K562 (cell line): ENCODE results near the gene IQCC. TPM values are rescaled to one million over a fixed set of nuclear protein-coding genes. Genes with fewer than 3 reads are reported as not detected.

Experiments used
- ATF6 ChIP-seq: sonication (generic); formaldehyde crosslinking; IDR thresholded peaks from 2 replicates; pipeline ENCODE4 v1.4.0; 2020; ENCODE audit warnings: mild to moderate bottlenecking, missing genetic modification reagents
- EP400 ChIP-seq: fragments of 450-650 bp; IDR thresholded peaks from 2 replicates; pipeline ENCODE4 v1.6.1; 2017; ENCODE audit warnings: antibody characterized with exemption, mild to moderate bottlenecking, moderate library complexity
- EWSR1 ChIP-seq: fragments of 450-650 bp; IDR thresholded peaks from 2 replicates; pipeline ENCODE4 v1.6.1; 2018; ENCODE audit warnings: borderline replicate concordance, mild to moderate bottlenecking, low read depth, moderate library complexity; ENCODE audit not compliant: partially characterized antibody
- EZH2 ChIP-seq: IDR thresholded peaks from 2 replicates; pipeline ENCODE4 v1.6.1; 2012; ENCODE audit warnings: low read depth, mild to moderate bottlenecking, inconsistent platforms, low read length, borderline replicate concordance
- FOXM1 ChIP-seq, 2 experiments: fragments of 450-650 bp in 1 of 2; sonication (generic) in 1 of 2; formaldehyde crosslinking in 1 of 2; IDR thresholded peaks; 2 replicates each; pipeline versions ENCODE4 v1.6.1 to v1.9.0; 2017 to 2022; ENCODE audit warnings: low read depth in 2 of 2, mild to moderate bottlenecking in 2 of 2, missing genetic modification reagents in 1 of 2, moderate library complexity in 1 of 2
- HNRNPL ChIP-seq: fragments of 200-400 bp; formaldehyde crosslinking; IDR thresholded peaks from 2 replicates; pipeline ENCODE4 v1.6.1; 2017; ENCODE audit warnings: low read depth, mild to moderate bottlenecking, low read length
- IFI16 ChIP-seq: fragments of 250-450 bp; sonication (Bioruptor Pico); IDR thresholded peaks from 2 replicates; pipeline ENCODE4 v2.1.2; 2022; ENCODE audit warnings: mild to moderate bottlenecking, inconsistent platforms
- IRF2 ChIP-seq: sonication (generic); formaldehyde crosslinking; IDR thresholded peaks from 2 replicates; pipeline ENCODE4 v1.8.1; 2022; ENCODE audit warnings: mild to moderate bottlenecking, missing genetic modification reagents
- MCM3 ChIP-seq: fragments of 450-650 bp; IDR thresholded peaks from 2 replicates; pipeline ENCODE4 v1.6.1; 2016
- MED1 ChIP-seq: sonication (generic); formaldehyde crosslinking; IDR thresholded peaks from 2 replicates; pipeline ENCODE4 v1.8.1; 2023; ENCODE audit warnings: missing genetic modification reagents, borderline replicate concordance
- NKRF ChIP-seq: fragments of 450-650 bp; IDR thresholded peaks from 2 replicates; pipeline ENCODE4 v1.6.1; 2016; ENCODE audit warnings: borderline replicate concordance
- OTX1 ChIP-seq: fragments of 450-650 bp; formaldehyde crosslinking; IDR thresholded peaks from 2 replicates; pipeline ENCODE4 v1.4.0; 2022; ENCODE audit warnings: mild to moderate bottlenecking
- RCOR1 ChIP-seq, 2 experiments: IDR thresholded peaks; 2 replicates each; pipeline ENCODE4 v1.6.1; 2012; ENCODE audit warnings: low read depth in 2 of 2, low read length in 2 of 2, borderline replicate concordance in 1 of 2, improper control_type of control experiment in 1 of 2
- STAT5B ChIP-seq: fragments of 250-450 bp; sonication (Bioruptor Pico); IDR thresholded peaks from 2 replicates; pipeline ENCODE4 v1.8.0; 2021; ENCODE audit warnings: mild to moderate bottlenecking, inconsistent platforms
- TCF3 ChIP-seq: sonication (generic); formaldehyde crosslinking; IDR thresholded peaks from 2 replicates; pipeline ENCODE4 v1.4.0; 2020; ENCODE audit warnings: mild to moderate bottlenecking, missing genetic modification reagents
- U2AF1 ChIP-seq: fragments of 200-400 bp; formaldehyde crosslinking; optimal IDR thresholded peaks from 2 replicates; pipeline ENCODE3; 2017; ENCODE audit warnings: mild to moderate bottlenecking, low read depth, low read length, moderate library complexity
- ZFP1 ChIP-seq: fragments of 450-650 bp; formaldehyde crosslinking; IDR thresholded peaks from 2 replicates; pipeline ENCODE4 v1.4.0; 2020; ENCODE audit warnings: mild to moderate bottlenecking, mixed read lengths
- ZNF184 ChIP-seq: sonication (generic); formaldehyde crosslinking; IDR thresholded peaks from 2 replicates; pipeline ENCODE4 v1.5.0; 2020; ENCODE audit warnings: missing genetic modification reagents
- ZNF232 ChIP-seq: sonication (generic); formaldehyde crosslinking; IDR thresholded peaks from 2 replicates; pipeline ENCODE4 v1.8.0; 2022; ENCODE audit warnings: mild to moderate bottlenecking, missing genetic modification reagents
- ZNF311 ChIP-seq: fragments of 250-450 bp; sonication (Bioruptor Pico); IDR thresholded peaks from 2 replicates; pipeline ENCODE4 v1.4.0; 2020; ENCODE audit warnings: mild to moderate bottlenecking, moderate library complexity
- ZNF512 ChIP-seq: IDR thresholded peaks from 2 replicates; pipeline ENCODE4 v1.6.1; 2016; ENCODE audit warnings: missing genetic modification characterization, missing compliant biosample characterization
- ZSCAN32 ChIP-seq: fragments of 450-650 bp; formaldehyde crosslinking; IDR thresholded peaks from 2 replicates; pipeline ENCODE4 v1.4.0; 2020; ENCODE audit warnings: mild to moderate bottlenecking, moderate library complexity
- ZZZ3 ChIP-seq: fragments of 450-650 bp; IDR thresholded peaks from 2 replicates; pipeline ENCODE4 v1.6.1; 2016; ENCODE audit warnings: antibody characterized with exemption, mild to moderate bottlenecking, moderate library complexity
- polyA plus RNA-seq, 8 experiments: library from polyadenylated mRNA; depleted of rRNA in 4 of 8; stranded (reverse) in 5 of 8; unstranded in 3 of 8; fragments of >200 nt; fragmentation: Nextera tagmentation in 2 of 8; fragmentation: Illumina TruSeq in 1 of 8; extraction: Ambion mirVana in 2 of 8; extraction: Trizol in 1 of 8; gene quantifications; 2 replicates each; pipeline versions ENCODE4 v1.2.1 to v1.2.3, GENCODE V29; 2011 to 2014; ENCODE audit warnings: inconsistent platforms in 1 of 8, missing spikeins in 1 of 8
- total RNA-seq, 7 experiments: library from RNA; depleted of rRNA in 6 of 7; stranded (reverse); fragments of >200 nt in 6 of 7; fragmentation: Illumina TruSeq in 2 of 7; extraction: Trizol in 2 of 7; gene quantifications; 2 replicates each; pipeline versions ENCODE4 v1.2.1 to v1.2.3, GENCODE V29; 2011 to 2021; ENCODE audit warnings: low replicate concordance in 1 of 7

Gene IQCC
- total and polyA plus RNA-seq, 9 of the 15 experiments (the other 6 are each of a cell fraction or from before 2014, with no cell fraction given) = 8.1 to 16.5 (median 10.7) TPM

- TF ChIP-seq ZNF232 (CRISPR knock-in tag) = no peak
- TF ChIP-seq ZFP1 (CRISPR knock-in tag) = no peak
- TF ChIP-seq ZNF311 = no peak
- TF ChIP-seq IFI16 (CRISPR knock-in tag) = no peak
- TF ChIP-seq TCF3 (CRISPR knock-in tag) = no peak
- peak; percentile 89 for TF ChIP-seq U2AF1
- no peak for TF ChIP-seq EZH2
- no peak for TF ChIP-seq STAT5B
- no peak for TF ChIP-seq RCOR1 (IDR thresholded peaks at IDR 0.05; ENCODE audit: borderline replicate concordance in 1 of 2, low read depth in 2 of 2, low read length in 2 of 2)
- no peak for TF ChIP-seq EWSR1
- 0 out of 2 replicates have a peak, but pooled peaks have one; percentile 47 for TF ChIP-seq ZSCAN32 (CRISPR knock-in tag)
- no peak for TF ChIP-seq ZNF512
- TF ChIP-seq ZZZ3 = no peak
- no peak; the same call in 1 of the 2 replicates for TF ChIP-seq OTX1 (CRISPR knock-in tag)
- TF ChIP-seq EP400 = peak; percentile 98
- TF ChIP-seq IRF2 (CRISPR knock-in tag) = no peak
- TF ChIP-seq HNRNPL = 0 out of 2 replicates have a peak, but pooled peaks have one; percentile 43
- no peak for TF ChIP-seq ZNF184 (CRISPR knock-in tag)
- TF ChIP-seq MCM3 = no peak
- no peak for TF ChIP-seq FOXM1 (IDR thresholded peaks at IDR 0.05; ENCODE audit: low read depth)
- TF ChIP-seq FOXM1 (CRISPR knock-in tag; IDR thresholded peaks at IDR 0.05; ENCODE audit: low read depth) = no peak
- peak; percentile 75; the same call in 1 of the 2 replicates for TF ChIP-seq NKRF
- no peak; the same call in 1 of the 2 replicates for TF ChIP-seq MED1 (CRISPR knock-in tag)
- TF ChIP-seq ATF6 (CRISPR knock-in tag) = peak; percentile 44; the same call in 1 of the 2 replicates
Measured at GRCh38 chr1:32179443-32180185, 25.9 kb upstream of the IQCC start, which contains the start of gene TXLNA (continued).
